ENCODE results near the gene TEKT5. TPM values are rescaled to one million over a fixed set of nuclear protein-coding genes. Genes with fewer than 3 reads are reported as not detected.
A peak's percentile ranks its signal among the peaks of the same experiment; 100 is the strongest.

The TEKT5 gene
- total RNA-seq, 2 donors from 2014 or later: 0.50 to 0.52 TPM

DNA sequence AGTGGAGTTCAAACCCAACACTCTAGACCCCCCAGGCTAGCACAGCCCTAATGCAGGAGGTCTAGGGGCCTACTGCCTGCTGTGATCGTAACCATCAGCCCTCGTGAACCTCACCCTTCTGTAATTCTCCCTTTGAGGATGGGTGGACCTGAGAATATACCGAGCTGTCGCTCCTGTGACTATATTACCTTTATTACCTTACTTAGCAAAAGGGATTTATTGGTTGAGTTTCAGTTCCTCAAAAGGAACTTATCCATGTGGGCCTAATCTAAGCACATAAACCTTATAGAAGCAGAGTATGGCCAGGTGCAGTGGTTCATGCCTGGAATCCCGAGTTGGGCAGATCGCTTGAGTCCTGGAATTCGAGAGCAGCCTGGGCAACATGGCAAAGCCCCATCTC lies 95.1 kb downstream of the TEKT5 start:
- DNase-seq: peak in 1 of 2 donors; percentile 22
- intact Hi-C loops (cut with DNase I, micrococcal nuclease): no loop called here
- peak; percentile 63 for ATAC-seq

DNA sequence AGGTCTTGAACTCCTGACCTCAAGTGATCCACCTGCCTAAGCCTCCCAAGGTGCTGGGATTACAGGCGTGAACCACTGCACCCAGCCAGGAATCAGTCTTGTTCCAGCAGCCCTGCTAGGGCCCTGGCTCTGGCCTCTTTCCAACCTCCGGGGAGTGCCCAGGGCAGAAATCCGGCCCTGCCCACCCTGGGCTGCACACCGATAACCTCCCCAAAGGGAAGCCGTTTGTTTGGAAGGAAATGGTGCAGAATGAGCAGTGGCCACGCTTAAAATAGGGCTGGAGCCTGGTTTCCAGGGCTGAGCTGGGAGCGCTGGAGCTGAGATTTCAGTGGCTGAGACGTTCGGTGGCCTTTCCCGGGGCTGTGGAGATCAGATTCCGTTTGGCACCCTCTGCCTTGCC lies 96.6 kb downstream of the TEKT5 start:
- ATAC-seq: peak; percentile 63
- DNase-seq: peak; percentile 90 to 91
- intact Hi-C loops (cut with DNase I, micrococcal nuclease): no loop called here

DNA sequence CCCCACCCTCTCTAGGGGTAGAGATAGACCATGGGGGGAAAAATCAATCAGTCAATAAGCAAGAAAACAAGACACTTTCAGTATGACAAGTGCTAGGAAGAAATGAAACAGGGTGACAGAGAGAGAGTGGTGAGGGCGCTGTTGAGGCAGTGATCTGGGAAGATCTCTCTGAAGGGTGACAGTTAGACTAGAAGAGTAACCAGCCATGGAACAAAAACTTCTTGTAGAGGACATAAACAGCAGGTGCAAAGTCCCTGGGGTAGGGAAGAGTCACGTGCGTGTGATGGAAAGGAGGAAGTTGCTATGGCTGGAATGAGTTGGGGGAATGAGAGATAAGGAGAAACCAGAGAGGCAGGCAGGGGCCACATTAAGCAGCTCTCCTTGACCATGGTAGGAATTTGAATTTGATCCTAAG lies 97.5 kb downstream of the TEKT5 start:
- intact Hi-C loops (cut with DNase I, micrococcal nuclease): no loop called here
- DNase-seq (peak in 1 of 2 donors; percentile 45), ATAC-seq (peak; percentile 9)

DNA sequence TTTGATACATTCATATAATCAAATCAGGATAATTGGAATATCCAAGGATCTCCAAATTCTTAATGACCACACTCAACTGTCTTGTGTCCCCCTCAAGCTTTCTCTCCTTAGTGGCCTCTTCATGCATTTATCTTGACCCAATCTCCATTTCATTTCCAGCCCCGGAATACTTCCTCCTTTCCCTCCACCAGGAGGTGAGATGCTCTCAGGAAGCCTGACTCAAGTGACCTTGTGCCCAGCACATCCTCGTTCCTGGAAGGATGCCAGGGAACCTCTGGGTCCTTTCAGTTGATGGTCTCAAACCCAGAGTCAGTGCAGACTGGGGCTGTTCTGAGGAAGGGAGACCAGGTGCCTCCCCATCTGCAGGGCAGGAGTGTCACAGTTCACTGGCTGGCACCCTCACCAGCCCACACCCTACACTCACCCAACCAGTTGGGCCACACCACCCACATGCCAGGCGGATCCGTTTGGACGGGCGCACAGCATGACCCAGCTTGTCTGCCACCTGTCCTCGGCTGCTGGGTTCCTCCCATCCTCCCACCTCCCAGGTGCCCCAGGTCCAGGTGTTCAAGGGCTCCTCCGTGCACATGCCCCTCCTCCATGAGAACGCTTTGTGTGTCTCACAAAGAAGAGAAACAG lies 100.3 kb downstream of the TEKT5 start:
- ATAC-seq: peak; percentile 82
- intact Hi-C loops (cut with DNase I, micrococcal nuclease): no loop called here
- DNase-seq: peak; percentile 90 to 96

DNA sequence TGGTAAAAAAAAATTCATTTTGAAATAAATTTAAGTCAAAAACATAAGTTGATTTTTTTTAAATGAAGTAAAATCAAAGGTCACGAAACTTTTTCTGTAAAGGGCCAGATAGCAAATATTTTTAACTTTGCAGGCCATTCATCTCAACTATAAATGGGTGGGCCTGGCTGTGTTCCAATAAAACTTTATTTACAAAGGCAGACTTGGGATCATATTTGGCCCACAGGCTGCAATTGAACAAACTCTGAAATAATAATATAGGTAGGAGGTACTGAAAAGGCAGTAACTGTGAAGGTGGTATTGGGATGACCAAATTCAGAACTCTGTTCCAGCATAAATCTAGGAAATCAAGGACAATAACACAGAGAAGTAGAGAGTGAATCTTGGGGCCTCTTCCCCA lies 102.1 kb downstream of the TEKT5 start:
- DNase-seq (no peak), ATAC-seq (no peak)
- intact Hi-C loops (cut with DNase I, micrococcal nuclease): no loop called here

DNA sequence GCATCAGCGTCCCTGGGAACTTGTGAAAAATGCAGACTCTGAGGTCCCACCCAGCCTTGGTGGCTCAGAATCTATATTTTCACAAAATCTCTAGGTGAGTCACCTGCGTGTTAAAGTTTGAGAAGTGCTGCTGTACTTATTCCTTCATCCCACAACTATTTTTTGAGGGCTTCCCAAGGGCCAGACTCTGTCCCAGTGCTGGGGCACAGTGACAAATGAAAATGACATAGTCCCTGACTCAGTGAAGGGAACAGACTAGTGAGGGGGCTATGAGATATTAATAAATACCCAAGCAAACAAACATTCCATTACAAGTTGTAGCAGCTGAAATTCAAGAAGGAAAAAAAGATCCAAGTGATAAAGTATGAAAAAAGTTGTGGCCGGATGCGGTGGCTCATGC lies 104.4 kb downstream of the TEKT5 start:
- intact Hi-C loops (cut with DNase I, micrococcal nuclease): no loop called here
- ATAC-seq: no peak
- no peak for DNase-seq

DNA sequence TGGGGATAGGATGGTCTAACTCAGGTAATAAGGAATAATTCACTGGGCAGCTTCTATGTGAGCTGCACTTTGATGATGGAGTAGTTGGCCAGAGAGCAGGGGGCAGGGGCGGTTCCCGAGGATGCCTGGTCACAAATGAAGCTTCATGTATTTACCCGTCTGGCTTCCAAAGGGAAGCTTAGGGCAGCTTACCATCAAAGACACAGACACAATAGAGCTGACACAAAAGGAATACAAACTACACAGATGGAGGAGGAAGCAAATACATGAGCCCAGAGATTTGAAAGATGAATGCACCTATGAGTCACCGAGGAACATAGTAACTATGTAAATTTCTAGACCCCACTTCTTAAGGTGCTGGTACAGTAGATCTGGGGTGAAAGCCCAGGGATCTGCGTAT lies 105.6 kb downstream of the TEKT5 start:
- intact Hi-C loops (cut with DNase I, micrococcal nuclease): no loop called here
- DNase-seq: no peak
- ATAC-seq: no peak

DNA sequence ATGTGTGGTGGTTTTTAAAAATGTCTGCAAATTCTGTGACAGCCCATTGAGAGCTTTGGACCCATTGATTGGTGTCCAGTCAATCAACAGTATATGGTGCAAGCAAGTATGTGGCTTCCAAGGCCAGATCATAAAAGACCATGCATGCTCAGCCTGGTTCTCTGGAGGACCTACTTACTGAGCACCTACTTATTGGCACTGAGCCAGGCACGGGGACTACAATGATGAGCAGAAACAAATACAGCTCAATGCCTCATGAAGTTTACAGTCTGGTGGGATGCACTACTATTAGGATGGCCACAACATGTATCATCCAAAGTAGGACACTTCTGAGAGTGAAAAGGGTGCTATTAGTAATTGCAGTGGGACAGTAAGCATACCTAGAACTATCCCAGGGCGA lies 107.1 kb downstream of the TEKT5 start:
- DNase-seq: no peak
- intact Hi-C loops (cut with DNase I, micrococcal nuclease): no loop called here
- ATAC-seq: no peak

DNA sequence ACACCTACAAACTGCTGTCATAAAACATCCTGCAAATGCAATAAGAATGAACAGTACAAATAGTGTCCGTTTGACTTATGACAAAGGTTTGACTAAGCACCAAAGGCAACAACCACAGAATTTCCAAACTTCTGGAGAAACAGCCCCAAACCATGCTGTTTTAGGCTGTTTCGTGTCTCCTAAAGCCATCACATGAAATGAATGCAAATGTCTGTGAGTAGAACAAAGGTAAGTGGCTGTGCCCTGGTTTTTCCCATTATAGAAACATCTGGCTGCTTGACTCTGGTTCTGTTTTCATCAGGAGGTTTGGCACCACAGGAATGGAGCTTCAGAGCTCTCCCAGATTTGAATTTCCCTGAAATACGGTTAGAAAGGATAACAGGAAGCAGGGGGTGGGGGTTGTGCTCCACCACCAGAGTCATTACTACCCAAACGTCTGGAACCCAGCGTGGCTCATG lies 109.7 kb downstream of the TEKT5 start:
- ATAC-seq (no peak), DNase-seq (no peak)
- intact Hi-C loops (cut with DNase I, micrococcal nuclease): no loop called here

DNA sequence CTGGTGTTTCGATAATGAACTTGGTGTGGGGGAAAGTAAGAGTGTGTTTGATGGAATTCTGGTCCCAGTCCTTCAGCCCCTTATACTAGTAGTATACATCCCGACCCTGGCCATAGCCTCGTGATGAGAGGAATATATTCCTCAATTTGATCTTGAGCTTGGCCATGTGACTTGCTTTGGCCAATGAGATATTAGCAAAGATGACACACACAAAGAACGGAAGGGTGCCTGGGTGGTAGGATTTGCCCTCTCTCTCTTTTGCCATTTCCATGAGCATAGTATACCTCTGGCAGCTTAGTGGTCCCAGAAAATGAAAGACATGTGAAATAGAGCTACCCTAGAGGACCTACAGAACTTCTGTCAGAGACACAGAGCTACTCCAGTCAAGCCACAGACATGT lies 111.5 kb downstream of the TEKT5 start:
- intact Hi-C loops (cut with DNase I, micrococcal nuclease): no loop called here
- ATAC-seq (no peak), DNase-seq (no peak)

DNA sequence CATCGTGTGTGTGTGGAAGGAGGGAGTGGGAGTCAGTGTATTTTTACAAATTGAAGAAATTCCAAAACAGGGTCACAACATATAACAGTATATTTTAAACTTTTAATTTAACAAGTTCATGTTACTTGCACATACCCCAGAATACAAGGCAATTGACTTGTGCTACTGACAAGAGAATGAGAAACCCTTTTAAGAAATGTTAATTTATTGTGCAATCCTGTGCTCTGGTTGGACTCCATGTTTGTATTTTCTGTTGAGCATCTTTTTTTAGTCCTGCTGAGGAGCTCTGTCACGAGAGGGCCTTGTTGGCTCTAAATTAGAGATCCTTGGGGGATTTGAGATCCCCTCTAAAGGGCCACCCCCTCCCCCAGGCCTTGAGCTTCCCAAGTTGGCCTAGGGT lies 113.2 kb downstream of the TEKT5 start:
- DNase-seq (no peak), ATAC-seq (no peak)
- intact Hi-C loops (cut with DNase I, micrococcal nuclease): no loop called here

DNA sequence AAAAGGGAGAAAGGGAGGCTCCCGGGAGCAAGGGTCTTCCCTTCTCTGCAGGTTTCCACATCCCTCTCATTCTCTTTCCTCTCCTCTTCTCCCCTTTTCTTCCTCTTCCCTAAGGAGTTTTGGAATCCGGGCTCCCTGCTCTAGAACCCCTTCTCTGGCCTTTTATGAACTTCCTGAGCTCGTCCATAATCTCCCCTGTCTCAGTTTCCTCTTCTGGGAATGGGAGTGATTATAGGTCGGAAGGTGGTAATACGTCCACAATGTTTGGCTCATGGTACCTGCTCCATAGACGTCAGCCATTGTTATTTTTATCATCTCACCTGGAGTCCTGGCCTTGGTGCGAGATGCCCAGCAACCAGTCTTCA lies 113.9 kb downstream of the TEKT5 start:
- intact Hi-C loops (cut with DNase I, micrococcal nuclease): no loop called here
- no peak for DNase-seq
- ATAC-seq: no peak

DNA sequence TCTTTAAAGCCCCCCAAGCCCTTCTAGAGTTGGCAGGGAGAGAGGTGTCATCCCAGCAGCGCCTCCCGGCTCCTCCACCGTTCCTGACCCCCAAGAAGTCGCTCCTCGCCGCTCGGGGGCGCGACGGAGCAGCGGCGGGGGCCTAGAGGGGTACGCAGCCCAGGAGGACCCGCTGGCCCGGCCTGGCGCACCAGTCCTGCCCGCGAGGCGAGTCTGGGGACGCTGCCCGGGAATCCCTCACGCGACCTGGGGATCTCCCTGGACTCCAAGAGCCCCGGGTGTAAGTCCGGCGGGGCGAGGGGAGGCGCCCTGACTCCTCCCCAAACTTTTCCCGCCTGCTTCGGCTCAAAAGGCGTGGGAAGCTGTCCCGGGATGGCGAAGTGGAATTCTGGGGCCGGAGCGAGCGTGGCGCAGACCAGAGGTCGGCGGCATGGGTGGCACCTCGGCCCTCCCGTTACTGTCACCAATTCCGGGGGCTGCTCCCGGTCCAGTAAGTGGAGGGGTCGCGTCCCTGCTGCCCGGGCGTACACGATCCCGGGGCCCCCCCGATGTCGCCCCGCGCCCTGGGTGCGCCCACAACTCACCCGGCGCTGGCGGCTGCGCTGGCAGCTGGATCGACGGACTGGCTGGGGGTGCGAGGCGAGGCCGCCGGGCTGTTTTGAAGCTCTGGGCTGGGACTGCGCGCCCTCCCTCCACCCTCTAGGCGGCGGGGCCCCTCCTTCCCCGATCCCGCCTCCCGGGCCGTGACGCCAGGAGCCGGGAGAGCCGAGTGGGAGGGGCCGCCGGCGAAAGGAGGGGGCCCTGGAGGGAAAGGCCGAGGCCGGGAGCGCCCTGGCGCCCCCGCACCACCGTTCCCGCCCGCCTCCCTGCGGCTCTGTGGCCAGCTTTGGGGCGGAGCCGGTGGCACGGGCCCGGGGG lies 114.5 kb downstream of the TEKT5 start, which contains the start of gene EMP2:
Gene EMP2, minus strand, starts transcription at position 634 of the 918 bp plus-strand sequence. CDS start 32,981 bp downstream, outside the sequence.
- intact Hi-C loops (cut with DNase I, micrococcal nuclease): no loop called here
- ATAC-seq: peak; percentile 81
- DNase-seq: peak; percentile 84 to 85

DNA sequence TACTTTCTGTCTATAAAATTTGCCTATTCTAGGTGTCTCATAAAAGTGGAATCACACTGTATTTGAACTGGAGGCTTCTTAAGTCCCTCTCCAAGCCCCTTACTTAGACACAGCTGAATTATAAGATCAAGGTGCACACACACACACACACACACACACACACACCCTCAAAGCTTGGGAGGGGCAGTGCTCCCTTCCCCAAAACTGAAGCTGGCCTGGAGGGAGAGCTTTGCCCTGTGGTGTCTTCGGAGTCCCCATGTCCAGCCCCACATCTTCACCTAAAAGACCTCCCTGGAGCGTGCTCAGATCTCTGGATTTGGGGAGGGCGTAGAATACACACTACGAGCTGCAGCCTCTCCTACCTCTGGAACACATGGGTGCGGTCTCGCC lies 115.2 kb downstream of the TEKT5 start:
- intact Hi-C loops (cut with DNase I, micrococcal nuclease): no loop called here
- DNase-seq: no peak
- ATAC-seq: peak; percentile 7

DNA sequence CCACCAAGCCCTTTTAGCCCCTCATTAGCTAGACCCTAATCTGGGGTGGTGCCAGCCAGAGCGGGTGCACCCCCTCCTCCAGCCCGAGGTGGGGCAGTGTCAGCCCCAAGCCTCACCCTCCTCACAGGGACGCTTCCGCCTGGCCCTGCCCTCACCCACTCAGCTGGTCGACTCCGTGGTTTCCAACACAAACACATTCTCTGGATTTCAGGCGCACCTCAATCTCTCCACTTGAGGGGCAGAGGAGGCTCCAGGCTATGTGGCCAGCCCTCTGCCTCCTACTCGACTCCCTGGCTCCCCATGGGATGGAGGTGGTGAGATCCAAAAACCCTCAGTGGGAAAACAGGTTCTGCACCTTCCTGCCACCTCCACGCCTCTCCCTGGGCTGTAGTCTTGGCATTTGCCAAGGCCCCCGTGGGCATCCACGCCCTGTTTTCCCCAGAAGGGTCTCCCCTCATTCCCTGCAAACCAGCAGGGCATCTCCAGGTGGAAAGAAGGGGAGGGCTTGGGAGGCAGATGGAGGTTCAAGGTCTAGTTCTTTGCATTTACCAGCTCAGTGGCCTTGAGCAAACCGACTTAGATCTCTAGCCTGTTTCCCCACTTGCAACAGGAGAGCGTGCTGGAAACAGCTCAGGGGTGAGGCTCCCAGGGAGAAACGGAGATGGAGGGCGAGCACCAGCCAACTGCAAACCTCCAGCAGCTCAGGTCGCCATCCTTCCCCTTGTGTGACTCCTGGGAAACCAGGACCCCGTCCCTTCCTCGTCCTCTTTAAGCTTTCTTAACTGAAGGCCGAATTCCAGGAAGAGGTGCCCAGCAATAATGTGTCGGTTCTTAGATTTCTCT lies 116.0 kb downstream of the TEKT5 start:
- peak; percentile 69 for ATAC-seq

More for the DNA sequence above, 116.0 kb downstream of the TEKT5 start:
- intact Hi-C loops (cut with DNase I, micrococcal nuclease): no loop called here
- peak; percentile 71 to 75 for DNase-seq
